NCI-H1105 (cell line): ENCODE measurements around the gene LRRC1.

Source experiments
- DNase-seq: peaks from one replicate; lab custom pipeline; 2025; lab: John Stamatoyannopoulos, UW

Gene LRRC1

DNA sequence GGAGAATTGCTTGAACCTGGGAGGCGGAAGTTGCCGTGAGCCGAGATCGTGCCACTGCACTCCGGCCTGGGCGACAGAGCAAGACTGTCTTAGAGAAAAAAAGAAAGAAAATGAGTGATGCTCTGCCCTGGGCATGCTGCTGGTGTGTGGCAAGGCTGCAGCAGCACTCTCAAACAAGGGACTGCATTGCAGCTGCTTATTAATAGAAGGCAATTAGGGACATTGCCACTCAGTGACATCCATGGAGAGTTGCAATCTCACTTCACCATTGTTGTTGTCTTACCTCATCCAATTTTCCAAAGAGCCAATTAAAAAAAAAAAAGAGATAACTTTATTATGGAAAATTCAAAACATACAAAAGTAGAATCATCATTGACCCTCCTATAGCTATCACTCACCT lies 131.1 kb downstream of the LRRC1 start:
- peak; percentile 46 for DNase-seq

DNA sequence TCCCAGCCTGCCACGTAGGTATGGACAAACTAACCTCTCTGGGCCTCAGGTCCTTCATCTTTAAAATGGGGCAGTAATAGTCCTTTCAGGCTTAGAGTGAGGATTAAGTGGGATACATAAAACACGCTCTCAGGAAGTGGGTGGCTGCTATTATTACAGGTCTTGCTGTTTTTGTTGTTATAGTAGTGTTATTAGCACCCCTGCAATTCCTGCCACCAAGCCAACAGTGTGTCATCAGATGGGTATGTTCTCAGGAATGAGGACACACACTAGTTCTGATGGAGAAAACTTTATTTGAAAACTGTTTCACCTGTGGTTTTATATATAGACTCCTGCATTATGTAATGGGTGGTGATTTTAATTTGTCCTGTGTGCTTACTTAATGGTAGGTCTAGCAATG lies 131.7 kb downstream of the LRRC1 start:
- DNase-seq: no peak

DNA sequence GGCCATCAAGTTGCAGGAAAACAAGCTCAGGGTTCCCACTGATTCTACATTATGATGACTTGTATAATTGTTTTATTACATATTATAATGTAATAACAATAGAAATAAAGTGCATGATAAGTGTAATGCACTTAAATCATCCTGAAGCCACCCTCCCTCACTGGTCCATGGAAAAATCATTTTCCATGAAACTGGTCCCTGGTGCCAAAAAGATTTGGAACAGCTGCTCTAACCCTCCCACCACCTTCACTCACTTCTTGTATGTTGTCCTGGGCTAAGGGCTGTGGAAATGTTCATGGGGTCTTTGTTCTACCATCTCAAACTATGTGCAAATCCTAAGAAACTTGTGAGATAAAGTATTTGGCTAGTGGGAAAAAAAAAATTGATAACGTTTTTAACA lies 133.8 kb downstream of the LRRC1 start:
- no peak for DNase-seq

DNA sequence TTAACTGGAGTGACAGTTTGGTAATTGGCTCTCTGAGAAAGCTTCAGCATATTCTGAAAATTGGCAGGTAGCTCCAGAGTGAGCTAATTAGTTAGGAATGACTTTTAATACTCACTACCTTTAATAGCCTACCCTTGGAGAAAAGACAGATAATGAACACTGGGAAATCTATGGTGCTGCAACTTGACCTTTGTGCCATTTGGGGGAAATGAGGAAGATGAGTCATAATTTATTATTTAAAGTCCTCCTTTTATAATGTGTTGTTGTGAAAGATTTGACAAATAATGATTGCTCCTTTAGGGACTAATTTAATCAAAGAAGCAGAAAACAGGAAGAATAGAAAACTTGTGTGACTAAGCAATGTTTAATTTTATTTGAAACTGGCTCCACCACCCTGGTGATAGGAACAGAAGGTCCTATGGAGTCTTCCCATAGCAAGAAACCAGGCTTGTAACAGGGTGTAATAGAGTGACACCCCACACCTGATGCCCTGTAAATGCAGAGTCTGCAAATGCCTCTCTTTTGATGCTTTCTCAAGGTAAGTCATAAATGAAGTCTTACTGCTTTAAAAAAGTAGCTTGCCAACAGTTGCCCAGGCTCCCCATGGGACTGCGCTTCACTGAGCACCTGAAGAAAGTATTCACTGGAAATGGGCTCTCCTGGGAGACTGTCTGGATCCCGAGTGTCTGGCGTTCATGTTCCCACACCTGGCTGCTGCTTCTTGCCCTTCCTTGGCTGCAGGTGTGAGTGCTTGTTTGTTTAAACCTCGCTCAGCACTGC lies 134.4 kb downstream of the LRRC1 start:
- peak; percentile 16 for DNase-seq

DNA sequence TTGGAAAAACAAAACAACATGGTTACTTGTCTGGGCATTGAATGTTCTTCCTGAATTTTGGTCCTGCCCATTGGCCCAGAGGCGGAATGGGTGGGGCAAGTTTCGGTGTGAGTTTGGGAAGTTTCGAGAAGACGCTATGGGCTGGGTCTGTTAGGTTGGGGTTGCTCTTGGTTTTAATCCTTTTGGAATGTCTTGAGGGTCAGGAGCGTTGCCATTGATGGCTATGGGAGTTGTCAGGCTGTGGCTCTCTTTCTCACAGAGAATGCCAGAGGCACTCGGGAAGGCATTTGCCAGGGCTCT lies 135.0 kb downstream of the LRRC1 start:
- no peak for DNase-seq

DNA sequence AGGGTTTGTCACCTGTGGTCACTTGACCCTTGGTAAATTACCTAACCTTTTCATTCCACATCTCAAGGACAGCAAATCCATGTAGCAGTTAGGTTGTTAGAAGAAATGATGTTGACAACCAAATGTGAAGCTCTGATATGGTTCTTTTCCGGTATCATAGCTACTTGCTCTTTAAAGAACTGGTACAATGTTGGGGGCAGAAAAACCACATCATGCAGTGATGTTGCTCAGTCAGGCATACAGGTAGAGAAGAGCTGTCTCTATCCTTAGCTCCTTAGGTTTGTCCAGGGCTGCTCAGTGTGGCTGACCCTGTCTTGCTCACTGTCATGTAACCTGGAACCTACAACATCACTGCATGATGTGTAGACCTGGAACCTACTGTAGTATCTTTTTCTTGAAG lies 135.5 kb downstream of the LRRC1 start:
- DNase-seq: no peak

DNA sequence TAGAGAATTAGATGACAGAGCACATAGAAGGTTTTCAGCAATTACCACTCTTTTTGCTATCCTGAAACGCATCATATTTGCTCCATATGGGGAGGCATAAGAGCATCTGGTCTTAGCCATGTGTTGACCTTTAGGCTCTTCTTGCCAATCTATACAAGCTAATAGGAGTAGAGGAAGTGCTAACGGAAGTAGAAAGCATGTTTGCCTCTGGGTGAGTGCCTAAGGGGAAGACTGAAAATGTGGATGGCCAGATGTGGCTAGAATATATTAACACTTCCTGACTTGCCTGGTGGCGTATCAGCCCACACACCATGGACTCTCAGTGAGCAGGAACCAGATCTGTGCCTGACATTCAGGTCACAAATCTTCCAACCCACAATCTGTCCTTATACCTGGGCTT lies 136.3 kb downstream of the LRRC1 start:
- no peak for DNase-seq

DNA sequence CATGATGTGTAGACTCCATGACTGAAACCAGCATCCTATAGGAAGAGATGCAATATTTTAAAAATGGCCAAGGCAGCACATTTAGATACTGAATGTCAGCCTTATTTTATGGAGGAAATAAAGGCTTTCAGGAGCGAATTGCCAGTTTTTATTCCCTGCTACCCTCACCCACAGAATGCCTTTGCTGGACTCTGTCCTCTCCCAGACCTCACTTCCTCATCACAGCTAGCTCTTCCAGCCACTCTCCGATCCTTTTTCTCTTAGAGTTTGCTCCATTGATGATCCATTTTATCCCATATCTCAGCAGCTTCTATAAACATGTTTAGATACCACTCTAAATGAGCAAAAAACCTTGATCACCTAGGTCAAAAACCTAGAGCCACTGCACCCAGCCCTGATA lies 137.7 kb downstream of the LRRC1 start:
- DNase-seq: no peak

DNA sequence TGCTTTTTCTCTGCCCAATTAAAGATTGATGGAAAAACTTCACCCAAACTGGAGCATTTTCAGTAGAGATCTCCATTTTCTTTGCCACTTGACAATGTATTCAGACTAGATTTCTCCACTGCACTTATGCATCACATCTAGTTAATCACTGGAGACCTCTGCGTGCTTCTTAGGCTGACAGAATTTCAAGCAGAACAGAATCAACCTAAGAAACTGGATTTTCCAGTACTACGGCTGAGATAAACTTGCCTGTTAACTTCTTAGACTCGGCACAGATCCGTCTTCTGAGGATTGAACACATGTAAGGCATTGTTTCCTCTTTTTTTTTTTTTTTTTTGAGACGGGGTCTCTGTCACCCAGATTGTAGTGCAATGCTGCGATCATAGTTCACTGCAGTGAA lies 139.2 kb downstream of the LRRC1 start:
- DNase-seq: no peak

DNA sequence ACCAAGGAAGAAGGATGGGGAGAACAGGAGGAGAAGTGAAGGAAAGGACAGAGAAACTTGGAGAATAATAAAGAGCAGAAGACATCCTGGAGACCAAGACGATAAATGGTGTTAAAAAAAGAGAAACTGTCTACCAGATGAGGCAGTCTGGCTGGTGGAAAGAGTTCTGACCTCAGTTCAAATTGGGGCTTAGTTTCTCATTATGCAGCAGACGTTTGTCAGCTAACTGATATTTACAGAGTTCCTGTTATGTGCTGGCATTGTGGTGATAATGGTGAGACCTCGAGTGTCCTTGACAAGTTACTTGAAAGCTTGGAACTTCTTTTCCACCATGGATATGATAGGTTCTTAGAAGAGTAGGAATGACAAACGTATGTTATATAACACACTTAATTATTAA lies 142.7 kb downstream of the LRRC1 start:
- no peak for DNase-seq

DNA sequence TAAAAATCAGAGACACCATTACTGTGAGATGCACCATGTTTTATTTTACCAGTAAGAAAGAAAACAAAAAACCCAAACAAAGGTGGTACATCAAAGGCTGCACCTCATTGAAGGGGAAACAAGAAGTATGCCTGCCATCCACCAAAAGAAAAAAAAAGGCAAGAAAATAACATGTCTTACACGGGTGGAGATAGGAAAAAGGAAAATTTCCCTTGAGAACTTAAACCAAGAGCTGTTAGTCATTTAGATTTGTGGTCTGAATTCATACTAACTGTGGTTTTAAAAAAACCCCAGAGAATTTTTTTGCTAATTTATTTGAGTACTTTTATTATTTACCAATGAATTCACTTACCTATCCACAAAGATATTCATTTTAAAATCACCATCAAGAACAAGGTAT lies 144.0 kb downstream of the LRRC1 start:
- DNase-seq: no peak

DNA sequence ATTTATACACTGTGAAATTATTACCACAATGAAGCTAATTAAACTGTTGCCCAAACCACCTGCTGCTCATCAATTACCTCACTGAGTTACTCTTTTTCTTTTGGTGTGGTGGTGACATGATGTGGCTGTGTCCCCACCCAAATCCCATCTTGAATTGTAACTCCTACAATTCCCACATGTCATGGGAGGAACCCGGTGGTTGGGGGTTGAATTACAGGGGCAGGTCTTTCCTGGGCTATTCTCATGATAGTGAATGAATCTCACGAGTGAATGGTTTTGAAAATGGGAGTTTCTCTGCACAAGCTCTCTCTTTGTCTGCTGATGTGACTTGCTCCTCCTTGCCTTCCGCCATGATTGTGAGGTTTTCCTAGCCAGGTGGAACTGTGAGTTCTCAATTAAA lies 145.0 kb downstream of the LRRC1 start:
- no peak for DNase-seq

DNA sequence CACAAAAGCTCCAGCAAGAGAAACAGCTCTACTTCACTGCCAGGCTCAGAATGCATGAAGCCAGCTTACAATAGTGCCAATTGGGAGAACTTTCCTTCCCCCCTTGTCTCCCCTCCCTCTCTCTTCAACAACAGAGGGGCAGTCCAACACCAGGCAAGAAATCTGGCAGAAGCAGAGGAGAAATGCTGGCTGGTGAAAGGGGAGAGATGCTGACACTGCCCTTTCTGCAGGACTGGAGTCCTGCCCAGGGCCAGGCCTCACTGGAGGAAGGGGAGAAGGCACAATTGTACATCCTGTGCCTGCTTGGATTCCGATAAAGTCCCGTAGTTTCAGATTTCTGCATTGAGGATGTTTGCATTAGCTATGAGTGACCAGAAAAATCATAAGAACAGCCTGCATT lies 148.6 kb downstream of the LRRC1 start:
- DNase-seq: no peak

DNA sequence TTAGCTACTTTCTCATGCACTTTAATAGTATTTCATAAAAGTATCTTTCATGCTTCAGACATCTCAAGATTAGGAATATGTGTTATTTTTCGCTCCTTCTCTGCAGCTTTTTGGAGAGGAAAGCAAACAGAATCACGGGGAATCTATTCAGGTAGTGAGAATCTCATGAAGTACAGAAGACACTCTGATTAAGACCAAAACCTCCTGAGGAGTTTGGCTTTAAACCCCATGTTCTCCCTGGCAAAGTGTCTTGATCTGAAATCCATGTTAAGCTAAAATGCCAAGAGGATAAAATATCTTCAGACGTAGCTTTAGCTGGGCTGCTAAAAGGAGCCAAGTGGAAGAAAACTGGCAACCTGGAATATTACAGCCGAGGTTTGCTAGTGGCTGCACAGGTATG lies 149.3 kb downstream of the LRRC1 start:
- DNase-seq: no peak

DNA sequence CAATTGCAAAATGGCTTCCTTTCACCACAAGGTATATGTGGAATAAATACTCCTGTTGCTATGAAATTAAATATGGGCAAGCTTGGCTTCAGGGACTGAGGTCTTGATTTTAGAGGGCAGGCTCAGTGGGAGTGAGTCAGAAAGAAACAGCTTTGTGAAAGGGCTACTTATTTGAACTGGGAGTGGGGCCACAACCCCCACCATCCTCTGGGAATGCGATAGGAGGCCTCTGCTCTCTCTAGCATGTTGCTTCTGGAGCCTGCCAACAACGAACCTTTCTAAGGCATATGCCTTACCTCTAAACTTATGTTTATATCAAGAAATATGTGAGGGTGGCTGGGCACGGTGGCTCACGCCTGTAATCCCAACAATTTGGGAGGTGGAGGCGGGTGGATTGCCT lies 149.7 kb downstream of the LRRC1 start:
- no peak for DNase-seq

DNA sequence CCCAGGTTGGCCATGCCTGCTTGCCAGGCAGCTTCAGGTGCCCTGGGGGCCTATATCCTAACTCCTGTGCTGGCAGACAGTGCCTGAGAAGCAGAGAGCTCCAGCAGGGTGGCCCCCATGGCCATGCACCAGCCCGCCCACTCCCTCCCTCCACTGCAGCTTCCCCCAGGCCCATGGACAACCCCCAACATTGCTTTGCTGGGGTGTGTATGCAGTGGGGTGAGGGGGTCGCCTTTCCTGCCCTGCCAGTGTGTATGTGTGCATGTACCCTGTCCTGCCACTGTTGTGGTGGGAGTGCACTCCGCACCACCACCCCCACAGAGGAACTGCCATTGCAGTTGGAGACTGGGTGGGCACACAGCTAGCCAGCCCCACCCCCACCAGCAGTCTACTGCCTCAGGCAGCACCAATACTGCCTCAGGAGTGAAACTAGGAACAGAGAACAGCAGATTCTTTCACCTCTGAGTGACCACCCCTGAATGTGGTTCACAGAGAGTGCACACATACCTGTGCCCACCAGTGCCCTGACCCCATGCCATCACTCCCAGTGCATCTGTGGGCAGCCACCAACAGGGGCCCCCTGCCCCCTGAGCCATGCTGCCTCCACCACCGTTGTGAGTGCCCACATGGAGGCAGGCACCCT lies 151.1 kb downstream of the LRRC1 start:
- no peak for DNase-seq

DNA sequence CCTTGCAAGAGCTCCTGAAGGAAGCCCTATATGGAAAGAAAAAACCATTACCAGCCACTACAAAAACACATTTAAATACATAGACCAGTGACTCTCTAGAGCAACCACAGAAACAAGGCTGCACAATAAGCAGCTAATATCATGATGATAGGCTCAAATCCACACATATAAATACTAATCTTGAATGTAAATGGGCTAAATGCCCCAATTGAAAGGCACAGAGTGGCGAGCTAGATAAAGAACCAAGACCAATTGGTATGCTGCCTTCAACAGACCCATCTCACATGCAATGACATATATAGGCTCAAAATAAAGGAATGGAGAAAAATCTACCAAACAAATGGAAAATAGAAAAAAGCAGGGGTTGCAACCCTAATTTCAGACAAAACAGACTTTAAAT lies 153.0 kb downstream of the LRRC1 start:
- no peak for DNase-seq

DNA sequence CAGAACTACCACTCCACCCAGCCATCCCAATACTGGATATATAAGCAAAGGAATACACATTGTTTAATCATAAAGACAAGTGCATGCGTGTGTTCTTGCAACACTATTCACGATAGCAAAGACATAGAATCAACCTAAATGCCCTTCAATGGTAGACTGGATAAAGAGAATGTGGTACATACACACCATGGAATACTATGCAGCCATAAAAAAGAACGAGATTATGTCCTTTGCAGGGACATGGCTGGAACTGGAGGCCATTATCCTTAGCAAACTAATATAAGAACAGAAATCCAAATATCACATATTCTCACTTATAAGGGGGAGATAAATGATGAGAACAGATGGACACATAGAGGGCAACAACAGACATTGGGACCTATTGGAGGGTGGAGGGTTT lies 156.6 kb downstream of the LRRC1 start:
- DNase-seq: no peak

DNA sequence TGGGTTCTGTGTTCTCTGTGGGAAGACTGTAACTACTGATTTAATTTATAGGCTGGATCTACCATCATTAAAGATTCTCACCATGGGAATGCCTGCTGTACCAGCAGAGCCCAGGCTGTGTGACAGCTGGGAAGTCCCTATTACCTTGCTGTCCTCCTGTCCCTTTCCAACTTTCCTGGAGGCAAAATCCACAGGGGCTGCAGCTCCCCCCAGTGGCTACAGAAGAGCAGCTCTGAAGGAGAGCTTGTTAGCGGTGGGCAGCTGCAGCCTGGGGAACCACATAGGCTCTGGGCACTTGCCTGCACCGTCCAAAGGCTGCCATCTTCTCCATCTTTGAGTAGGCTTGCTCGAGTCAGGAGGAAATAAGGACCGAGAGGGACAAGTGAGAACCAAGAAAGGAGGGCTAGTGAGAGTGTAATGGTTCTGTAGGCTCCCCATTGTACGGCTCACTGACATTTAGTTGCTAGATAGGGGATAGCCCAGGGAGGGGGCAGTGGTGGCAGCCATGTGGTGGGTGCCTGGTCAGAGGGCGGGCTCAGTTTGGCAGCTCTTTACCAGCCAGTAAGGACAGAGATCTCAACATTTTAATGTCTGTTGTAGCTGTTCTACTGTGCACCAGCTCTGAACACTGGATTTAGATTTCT lies 161.4 kb downstream of the LRRC1 start:
- peak; percentile 82 for DNase-seq

DNA sequence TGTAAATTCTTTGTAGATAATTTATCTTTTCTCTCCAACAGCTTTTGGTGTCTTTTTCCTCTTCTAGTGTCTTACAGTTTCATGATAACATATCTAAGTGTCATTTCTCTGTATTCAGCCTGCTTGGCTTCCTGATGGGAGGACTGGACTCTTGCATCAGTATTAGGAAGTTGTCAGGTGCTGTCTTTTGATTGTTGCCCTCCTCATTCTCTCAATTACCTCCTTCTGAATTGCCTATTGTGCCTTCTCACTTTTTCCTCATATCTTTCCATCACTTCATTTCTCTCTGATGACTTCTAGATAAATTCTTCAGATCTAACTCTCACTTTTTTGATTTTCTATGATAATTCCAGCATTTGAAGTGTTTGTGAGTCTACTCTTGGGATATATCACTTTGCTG lies 162.0 kb downstream of the LRRC1 start:
- DNase-seq: no peak

DNA sequence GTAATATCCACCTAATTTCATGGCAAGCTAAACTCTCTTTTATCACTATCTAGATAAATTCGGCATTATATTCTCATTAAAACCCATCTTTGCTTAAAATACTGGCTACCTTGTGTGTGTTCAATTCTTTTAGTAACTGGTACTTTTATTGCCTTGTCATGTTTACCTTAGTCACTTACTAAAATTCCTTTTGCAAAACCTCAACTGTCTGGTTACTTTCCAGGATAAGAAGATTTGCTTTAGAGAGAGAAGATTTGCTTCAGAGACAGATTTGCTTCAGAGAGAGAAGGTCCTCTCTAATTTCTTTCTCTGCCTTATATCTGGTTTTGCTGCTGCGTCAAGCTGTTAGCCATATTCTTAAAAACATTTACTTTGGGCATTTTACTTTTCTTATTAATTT lies 164.9 kb downstream of the LRRC1 start:
- DNase-seq: no peak

DNA sequence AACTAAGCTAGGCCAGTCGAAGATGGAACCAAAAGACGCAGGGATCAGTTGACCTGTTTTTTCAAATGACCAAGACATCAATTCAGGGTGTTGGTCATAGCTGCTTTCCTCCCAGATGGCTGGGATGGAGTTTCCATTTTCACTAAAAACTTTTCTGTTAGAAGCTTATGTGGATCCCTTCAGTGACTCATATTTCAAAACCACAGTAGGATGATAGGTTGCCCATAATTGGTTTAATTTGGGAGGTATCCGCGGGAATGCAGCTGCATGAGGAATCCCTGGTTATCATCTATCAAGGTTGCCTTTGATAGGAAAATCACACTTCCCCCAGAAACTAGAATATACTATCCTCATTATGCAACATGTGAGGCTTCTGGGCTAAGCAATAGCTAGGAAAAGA lies 165.5 kb downstream of the LRRC1 start:
- no peak for DNase-seq

DNA sequence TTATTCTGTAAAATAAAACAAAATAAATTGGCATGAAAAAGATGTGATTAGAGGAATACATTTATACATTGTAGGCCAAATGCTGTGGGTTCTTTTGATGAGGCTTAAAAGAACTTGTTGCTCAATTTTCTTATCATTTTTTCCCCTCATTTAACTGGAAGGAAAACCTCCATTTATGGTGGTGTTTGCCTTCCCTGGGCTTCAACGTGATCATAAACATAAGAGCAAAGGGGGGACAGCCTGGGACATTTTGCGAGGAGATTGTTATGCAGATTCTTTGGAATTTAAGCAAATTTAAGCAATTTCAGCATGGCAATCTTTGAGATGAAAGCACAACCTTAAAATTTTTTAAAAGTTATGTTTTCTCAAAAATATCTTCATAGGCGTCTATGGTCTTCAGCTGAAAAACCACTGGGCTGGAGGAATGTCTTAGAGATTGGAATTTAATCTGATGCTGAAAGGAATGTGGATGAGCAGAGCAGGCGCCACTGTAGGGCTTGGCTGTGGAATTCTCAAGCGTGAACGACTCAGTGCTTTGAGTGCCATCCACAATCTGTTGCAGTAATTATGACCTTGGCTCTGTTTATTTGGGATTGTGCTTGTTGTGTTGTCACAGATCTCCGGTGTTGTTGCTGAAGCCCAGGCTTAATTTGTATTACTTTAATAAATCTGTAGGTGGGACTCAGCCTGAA lies 167.0 kb downstream of the LRRC1 start:
- DNase-seq: no peak
